SK-N-SH treated with all-trans-retinoic acid at 6 μM for 48 hours (cell line): ENCODE data around the gene PIK3CB.

ENCODE experiments used
- ATAC-seq: fragments of 200-7000 bp; cut with Tn5 transposase; 3 replicates; pipeline ENCODE4 v1.9.1; 2020; ENCODE audit warnings: mild to moderate bottlenecking, moderate library complexity
- ARNTL ChIP-seq: fragments of 450-650 bp; formaldehyde crosslinking; IDR thresholded peaks from 2 replicates; pipeline ENCODE4 v1.5.0; 2020; ENCODE audit warnings: low read depth, mild to moderate bottlenecking, moderate library complexity, borderline replicate concordance
- BACH2 ChIP-seq: fragments of 250-450 bp; sonication (Bioruptor Pico); IDR thresholded peaks from 2 replicates; pipeline ENCODE4 v1.9.0; 2021; ENCODE audit warnings: mild to moderate bottlenecking, borderline replicate concordance
- CREB5 ChIP-seq: fragments of 250-450 bp; sonication (Bioruptor Pico); IDR thresholded peaks from 2 replicates; pipeline ENCODE4 v1.5.1; 2020; ENCODE audit warnings: low read depth, mild to moderate bottlenecking, moderate library complexity
- CSDC2 ChIP-seq: fragments of 250-450 bp; sonication (Bioruptor Pico); IDR thresholded peaks from 2 replicates; pipeline ENCODE4 v1.5.0; 2020; ENCODE audit warnings: mild to moderate bottlenecking, moderate library complexity
- ESRRG ChIP-seq: fragments of 250-450 bp; sonication (Bioruptor Pico); IDR thresholded peaks from 2 replicates; pipeline ENCODE4 v1.6.1; 2021; ENCODE audit warnings: mild to moderate bottlenecking
- GLIS3 ChIP-seq: fragments of 250-450 bp; sonication (Bioruptor Pico); IDR thresholded peaks from 2 replicates; pipeline ENCODE4 v1.5.0; 2020; ENCODE audit warnings: mild to moderate bottlenecking, moderate library complexity
- ISL1 ChIP-seq: fragments of 250-450 bp; sonication (Bioruptor Pico); IDR thresholded peaks from 2 replicates; pipeline ENCODE4 v2.1.2; 2022; ENCODE audit warnings: mild to moderate bottlenecking, moderate library complexity
- OSR1 ChIP-seq: fragments of 250-450 bp; sonication (Bioruptor Pico); IDR thresholded peaks from 2 replicates; pipeline ENCODE4 v1.8.0; 2022; ENCODE audit warnings: moderate library complexity, mild to moderate bottlenecking, inconsistent platforms
- POU6F1 ChIP-seq: fragments of 250-450 bp; sonication (Bioruptor Pico); IDR thresholded peaks from 2 replicates; pipeline ENCODE4 v1.8.0; 2021; ENCODE audit warnings: low read depth, mild to moderate bottlenecking, moderate library complexity, borderline replicate concordance
- RARB ChIP-seq: fragments of 250-450 bp; sonication (Bioruptor Pico); IDR thresholded peaks from 2 replicates; pipeline ENCODE4 v1.8.0; 2021; ENCODE audit warnings: mild to moderate bottlenecking, moderate library complexity
- SNAI2 ChIP-seq: fragments of 250-450 bp; sonication (Bioruptor Pico); IDR thresholded peaks from 2 replicates; pipeline ENCODE4 v1.5.0; 2020; ENCODE audit warnings: mild to moderate bottlenecking, moderate library complexity
- TCF4 ChIP-seq: fragments of 250-450 bp; sonication (Bioruptor Pico); IDR thresholded peaks from 2 replicates; pipeline ENCODE4 v1.8.0; 2021; ENCODE audit warnings: mild to moderate bottlenecking, moderate library complexity, borderline replicate concordance
- TSHZ2 ChIP-seq: fragments of 250-450 bp; sonication (Bioruptor Pico); IDR thresholded peaks from 2 replicates; pipeline ENCODE4 v1.5.0; 2020; ENCODE audit warnings: mild to moderate bottlenecking, moderate library complexity
- ZC3H10 ChIP-seq: fragments of 250-450 bp; sonication (Bioruptor Pico); IDR thresholded peaks from 2 replicates; pipeline ENCODE4 v1.5.1; 2021; ENCODE audit warnings: mild to moderate bottlenecking, moderate library complexity
- ZFP3 ChIP-seq: fragments of 250-450 bp; sonication (Bioruptor Pico); IDR thresholded peaks from 2 replicates; pipeline ENCODE4 v1.5.0; 2020; ENCODE audit warnings: mild to moderate bottlenecking, moderate library complexity
- ZNF565 ChIP-seq: fragments of 450-650 bp; formaldehyde crosslinking; conservative IDR thresholded peaks from 2 replicates; pipeline ENCODE4 v1.5.0; 2020; ENCODE audit warnings: low read depth, mild to moderate bottlenecking, moderate library complexity
- ZNF70 ChIP-seq: fragments of 450-650 bp; formaldehyde crosslinking; IDR thresholded peaks from 2 replicates; pipeline ENCODE4 v1.5.0; 2020; ENCODE audit warnings: mild to moderate bottlenecking, moderate library complexity
- ZNF8 ChIP-seq: fragments of 450-650 bp; formaldehyde crosslinking; IDR thresholded peaks from 2 replicates; pipeline ENCODE4 v1.5.0; 2020; ENCODE audit warnings: mild to moderate bottlenecking, moderate library complexity
- TF ChIP-seq, protein P1 (sequence below): fragments of 250-450 bp; sonication (Bioruptor Pico); IDR thresholded peaks from 2 replicates; pipeline ENCODE4 v1.5.1; 2021; ENCODE audit warnings: mild to moderate bottlenecking, moderate library complexity
- TF ChIP-seq, protein P2 (sequence below): fragments of 250-450 bp; sonication (Bioruptor Pico); IDR thresholded peaks from 2 replicates; pipeline ENCODE4 v1.8.0; 2020; ENCODE audit warnings: mild to moderate bottlenecking, moderate library complexity, borderline replicate concordance

Gene PIK3CB

DNA sequence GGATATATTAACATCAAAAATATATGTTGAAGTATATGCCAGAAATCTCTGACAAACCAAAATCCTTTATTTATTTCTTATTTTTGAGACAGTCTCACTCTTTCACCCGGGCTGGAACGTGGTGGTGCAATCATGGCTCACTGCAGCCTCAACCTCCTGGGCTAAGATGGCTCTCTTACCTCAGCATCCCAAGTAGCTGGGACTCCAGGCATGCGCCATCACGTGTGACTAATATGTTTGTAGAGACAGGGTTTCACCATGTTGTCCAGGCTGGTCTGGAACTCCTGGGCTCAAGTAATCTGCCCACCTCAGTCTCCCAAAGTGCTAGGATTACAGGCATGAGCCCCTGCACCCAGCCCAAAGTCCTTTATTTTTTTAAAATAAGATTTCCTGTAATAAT is 214.3 kb downstream of the PIK3CB start (continued):
- TF ChIP-seq BACH2 (CRISPR knock-in tag) (no peak), ZFP3 (CRISPR knock-in tag) (no peak), ZNF565 (CRISPR knock-in tag) (no peak), ISL1 (no peak), ZNF8 (CRISPR knock-in tag) (no peak)
- TF ChIP-seq, all 23 proteins: peak for 0

- TF ChIP-seq POU6F1 (CRISPR knock-in tag) (no peak), CSDC2 (no peak), ZNF70 (CRISPR knock-in tag) (no peak)
- TF ChIP-seq, all 23 proteins: peak for 0
- ATAC-seq, result no peak
Measured at GRCh38 chr3:138615462-138615861, 219.3 kb downstream of the PIK3CB start.

DNA sequence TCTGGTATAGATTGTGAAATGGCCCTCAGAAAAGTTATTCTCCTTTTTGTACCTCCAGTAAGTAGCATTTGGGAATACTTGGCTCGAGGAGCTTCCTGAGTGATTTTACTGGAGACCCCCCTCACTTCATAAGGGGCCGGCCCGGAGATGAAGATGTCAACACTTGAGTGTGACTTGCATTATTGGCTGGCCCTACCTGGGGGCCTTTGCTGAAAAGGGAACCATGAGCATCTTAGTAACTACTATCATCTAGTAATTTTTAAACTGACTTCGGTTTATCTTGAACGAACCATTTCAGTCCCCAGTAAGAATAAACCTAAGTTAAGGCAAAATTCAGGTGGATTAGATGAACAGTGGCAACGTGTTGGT is 224.8 kb downstream of the PIK3CB start:
- ATAC-seq, result no peak
- TF ChIP-seq ARNTL, result no peak
- no peak for TF ChIP-seq POU6F1 (CRISPR knock-in tag)
- TF ChIP-seq ESRRG (CRISPR knock-in tag), result no peak
- TF ChIP-seq GLIS3 (CRISPR knock-in tag), result no peak
- no peak for TF ChIP-seq CREB5 (CRISPR knock-in tag)
- TF ChIP-seq, protein P1, sequence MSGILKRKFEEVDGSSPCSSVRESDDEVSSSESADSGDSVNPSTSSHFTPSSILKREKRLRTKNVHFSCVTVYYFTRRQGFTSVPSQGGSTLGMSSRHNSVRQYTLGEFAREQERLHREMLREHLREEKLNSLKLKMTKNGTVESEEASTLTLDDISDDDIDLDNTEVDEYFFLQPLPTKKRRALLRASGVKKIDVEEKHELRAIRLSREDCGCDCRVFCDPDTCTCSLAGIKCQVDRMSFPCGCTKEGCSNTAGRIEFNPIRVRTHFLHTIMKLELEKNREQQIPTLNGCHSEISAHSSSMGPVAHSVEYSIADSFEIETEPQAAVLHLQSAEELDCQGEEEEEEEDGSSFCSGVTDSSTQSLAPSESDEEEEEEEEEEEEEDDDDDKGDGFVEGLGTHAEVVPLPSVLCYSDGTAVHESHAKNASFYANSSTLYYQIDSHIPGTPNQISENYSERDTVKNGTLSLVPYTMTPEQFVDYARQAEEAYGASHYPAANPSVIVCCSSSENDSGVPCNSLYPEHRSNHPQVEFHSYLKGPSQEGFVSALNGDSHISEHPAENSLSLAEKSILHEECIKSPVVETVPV, result no peak
- TF ChIP-seq TCF4 (CRISPR knock-in tag), result no peak
- TF ChIP-seq ZNF70 (CRISPR knock-in tag), result no peak
- no peak for TF ChIP-seq TSHZ2 (CRISPR knock-in tag)
- TF ChIP-seq ZC3H10 (CRISPR knock-in tag), result no peak
- no peak for TF ChIP-seq ZNF8 (CRISPR knock-in tag)
- TF ChIP-seq RARB (CRISPR knock-in tag), result no peak
- no peak for TF ChIP-seq OSR1 (CRISPR knock-in tag)
- TF ChIP-seq SNAI2 (CRISPR knock-in tag), result no peak
- TF ChIP-seq, protein P2, sequence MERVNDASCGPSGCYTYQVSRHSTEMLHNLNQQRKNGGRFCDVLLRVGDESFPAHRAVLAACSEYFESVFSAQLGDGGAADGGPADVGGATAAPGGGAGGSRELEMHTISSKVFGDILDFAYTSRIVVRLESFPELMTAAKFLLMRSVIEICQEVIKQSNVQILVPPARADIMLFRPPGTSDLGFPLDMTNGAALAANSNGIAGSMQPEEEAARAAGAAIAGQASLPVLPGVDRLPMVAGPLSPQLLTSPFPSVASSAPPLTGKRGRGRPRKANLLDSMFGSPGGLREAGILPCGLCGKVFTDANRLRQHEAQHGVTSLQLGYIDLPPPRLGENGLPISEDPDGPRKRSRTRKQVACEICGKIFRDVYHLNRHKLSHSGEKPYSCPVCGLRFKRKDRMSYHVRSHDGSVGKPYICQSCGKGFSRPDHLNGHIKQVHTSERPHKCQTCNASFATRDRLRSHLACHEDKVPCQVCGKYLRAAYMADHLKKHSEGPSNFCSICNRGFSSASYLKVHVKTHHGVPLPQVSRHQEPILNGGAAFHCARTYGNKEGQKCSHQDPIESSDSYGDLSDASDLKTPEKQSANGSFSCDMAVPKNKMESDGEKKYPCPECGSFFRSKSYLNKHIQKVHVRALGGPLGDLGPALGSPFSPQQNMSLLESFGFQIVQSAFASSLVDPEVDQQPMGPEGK (CRISPR knock-in tag), result no peak
- TF ChIP-seq ISL1, result no peak
- no peak for TF ChIP-seq CSDC2
- no peak for TF ChIP-seq BACH2 (CRISPR knock-in tag)
